SK-N-SH (cell line): ENCODE results near the gene RGSL1. TPM values are rescaled to one million over a fixed set of nuclear protein-coding genes. Genes with fewer than 3 reads are reported as not detected.

Experiments used
- CTCF ChIA-PET: fragments of 300-600, 350-600 bp; formaldehyde crosslinking; extraction: SDS; loops from one replicate; lab custom pipeline; 2021; lab: Yijun Ruan, JAX
- POLR2A ChIA-PET: fragments of 350-600 bp; sonication (Branson Sonifier 250); formaldehyde crosslinking; extraction: SDS; loops from one replicate; lab custom pipeline; 2020; ENCODE audit warnings: antibody characterized with exemption, inconsistent platforms; lab: Yijun Ruan, JAX
- DNase-seq: peaks from one replicate; pipeline ENCODE4 v3.0.0; 2012
- H2AFZ ChIP-seq: fragments of 200-600 bp; sonication (generic); 2 replicates; pipeline ENCODE4 v1.8.1; 2016; ENCODE audit warnings: antibody characterized with exemption, mild to moderate bottlenecking, low read depth
- H3F3A ChIP-seq: fragments of 200-600 bp; sonication (generic); replicated peaks from 2 replicates; pipeline ENCODE3; 2016; ENCODE audit warnings: antibody characterized with exemption, mild to moderate bottlenecking; ENCODE audit not compliant: insufficient read depth
- H3K27ac ChIP-seq, 2 experiments: fragments of 200-500 bp in 1 of 2; fragments of 200-600 bp in 1 of 2; sonication (Bioruptor generic) in 1 of 2; sonication (generic), shearing (Covaris generic) in 1 of 2; 2 replicates each; pipeline versions ENCODE4 v1.5.1 to v1.6.1; 2014 to 2016; ENCODE audit warnings: low read depth in 2 of 2, inconsistent platforms in 1 of 2, low read length in 1 of 2, mild to moderate bottlenecking in 1 of 2, mixed read lengths in 1 of 2
- H3K27me3 ChIP-seq: fragments of 200-600 bp; sonication (generic), shearing (Covaris generic); 2 replicates; pipeline ENCODE4 v1.6.1; 2016; ENCODE audit warnings: mixed run types; ENCODE audit not compliant: insufficient read depth
- H3K36me3 ChIP-seq, 2 experiments: fragments of 200-500 bp in 1 of 2; fragments of 200-600 bp in 1 of 2; sonication (Bioruptor generic) in 1 of 2; sonication (generic) in 1 of 2; replicated peaks in 1 of 2; 2 replicates each; pipeline versions ENCODE3 to v1.5.1; 2014 to 2016; ENCODE audit warnings: low read length in 1 of 2, mild to moderate bottlenecking in 1 of 2; ENCODE audit not compliant: insufficient read depth in 2 of 2, control insufficient read depth in 1 of 2
- H3K4me1 ChIP-seq, 2 experiments: fragments of 200-500 bp in 1 of 2; fragments of 200-600 bp in 1 of 2; sonication (Bioruptor generic) in 1 of 2; sonication (generic), shearing (Covaris generic) in 1 of 2; 2 replicates each; pipeline versions ENCODE4 v1.5.1 to v1.6.1; 2014 to 2016; ENCODE audit warnings: low read depth in 1 of 2, low read length in 1 of 2, mixed run types in 1 of 2; ENCODE audit not compliant: insufficient read depth in 2 of 2, control insufficient read depth in 1 of 2
- H3K4me2 ChIP-seq: fragments of 200-600 bp; sonication (generic), shearing (Covaris generic); 2 replicates; pipeline ENCODE4 v1.6.1; 2017; ENCODE audit warnings: mixed run types
- H3K4me3 ChIP-seq, 2 experiments: fragments of 200-500 bp in 1 of 2; fragments of 200-600 bp in 1 of 2; sonication (Bioruptor generic) in 1 of 2; sonication (generic), shearing (Covaris generic) in 1 of 2; 2 replicates each; pipeline versions ENCODE4 v1.5.1 to v1.8.1; 2014 to 2016; ENCODE audit warnings: low read depth in 2 of 2, inconsistent platforms in 1 of 2, low read length in 1 of 2, mild to moderate bottlenecking in 1 of 2, mixed read lengths in 1 of 2, moderate library complexity in 1 of 2
- H3K79me2 ChIP-seq: fragments of 200-600 bp; sonication (generic); 2 replicates; pipeline ENCODE4 v1.8.1; 2017; ENCODE audit warnings: mild to moderate bottlenecking; ENCODE audit not compliant: insufficient read depth
- H3K9ac ChIP-seq: fragments of 200-600 bp; sonication (generic); 2 replicates; pipeline ENCODE4 v1.6.1; 2017; ENCODE audit warnings: mixed run types
- H3K9me2 ChIP-seq: fragments of 200-600 bp; sonication (generic); 2 replicates; pipeline ENCODE4 v1.6.1; 2017; ENCODE audit warnings: mixed run types
- H3K9me3 ChIP-seq: fragments of 200-600 bp; sonication (generic); 2 replicates; pipeline ENCODE4 v1.6.1; 2017; ENCODE audit warnings: mixed run types, mild to moderate bottlenecking, moderate library complexity
- H4K20me1 ChIP-seq: fragments of 200-600 bp; sonication (generic); 2 replicates; pipeline ENCODE4 v1.6.1; 2017; ENCODE audit warnings: mild to moderate bottlenecking, mixed run types; ENCODE audit not compliant: insufficient read depth
- ELF1 ChIP-seq: IDR thresholded peaks from 2 replicates; pipeline ENCODE4 v1.4.0; 2012
- EZH2phosphoT487 ChIP-seq: fragments of 200-600 bp; sonication (generic); IDR thresholded peaks from 2 replicates; pipeline ENCODE4 v1.6.1; 2017; ENCODE audit warnings: low read depth, mixed run types, mild to moderate bottlenecking, antibody characterized with exemption, moderate library complexity, borderline replicate concordance
- FOSL2 ChIP-seq: IDR thresholded peaks from 2 replicates; pipeline ENCODE4 v1.4.0; 2012; ENCODE audit warnings: low read depth, mild to moderate bottlenecking, moderate library complexity, borderline replicate concordance
- FOXJ3 ChIP-seq: sonication (generic); formaldehyde crosslinking; IDR thresholded peaks from 2 replicates; pipeline ENCODE4 v1.5.1; 2020; ENCODE audit warnings: mild to moderate bottlenecking, missing genetic modification reagents
- GATA2 ChIP-seq: sonication (generic); formaldehyde crosslinking; IDR thresholded peaks from 2 replicates; pipeline ENCODE4 v1.5.0; 2020; ENCODE audit warnings: mild to moderate bottlenecking, missing genetic modification reagents
- JUND ChIP-seq: IDR thresholded peaks from 2 replicates; pipeline ENCODE4 v1.4.0; 2012
- MAX ChIP-seq: IDR thresholded peaks from 2 replicates; pipeline ENCODE4 v1.4.0; 2012; ENCODE audit warnings: low read depth
- MEF2A ChIP-seq: IDR thresholded peaks from 2 replicates; pipeline ENCODE4 v1.4.0; 2012; ENCODE audit warnings: low read depth, borderline replicate concordance
- PBX3 ChIP-seq: IDR thresholded peaks from 2 replicates; pipeline ENCODE4; 2012
- POLR2AphosphoS5 ChIP-seq: IDR thresholded peaks from 2 replicates; pipeline ENCODE4 v1.6.1; 2012; ENCODE audit warnings: low read depth, low read length
- RAD21 ChIP-seq: IDR thresholded peaks from 2 replicates; pipeline ENCODE4 v1.6.1; 2012; ENCODE audit warnings: mild to moderate bottlenecking, low read length
- RFX5 ChIP-seq: IDR thresholded peaks from 2 replicates; pipeline ENCODE4 v1.6.1; 2012; ENCODE audit warnings: mild to moderate bottlenecking, improper control_type of control experiment, low read length
- RXRA ChIP-seq: IDR thresholded peaks from 2 replicates; pipeline ENCODE4 v1.4.0; 2012; ENCODE audit warnings: low read depth, mild to moderate bottlenecking, borderline replicate concordance
- SMC3 ChIP-seq: IDR thresholded peaks from 2 replicates; pipeline ENCODE4 v1.6.1; 2012; ENCODE audit warnings: low read depth, low read length, improper control_type of control experiment
- TAF1 ChIP-seq: IDR thresholded peaks from 2 replicates; pipeline ENCODE4 v1.6.1; 2012; ENCODE audit warnings: low read depth, mild to moderate bottlenecking, low read length, moderate library complexity, borderline replicate concordance
- TCF12 ChIP-seq: IDR thresholded peaks from 2 replicates; pipeline ENCODE4 v1.4.0; 2012
- USF1 ChIP-seq: IDR thresholded peaks from 2 replicates; pipeline ENCODE4 v1.4.0; 2012; ENCODE audit warnings: low read depth, borderline replicate concordance
- USF2 ChIP-seq: fragments of 150-350 bp; IDR thresholded peaks from 2 replicates; pipeline ENCODE4 v1.6.1; 2017; ENCODE audit warnings: antibody characterized with exemption, low read length, low read depth, borderline replicate concordance
- ZBTB33 ChIP-seq: IDR thresholded peaks from 2 replicates; pipeline ENCODE4 v1.4.0; 2012; ENCODE audit warnings: low read depth, borderline replicate concordance
- WGBS: methylation state at CpG from one replicate; pipeline ENCODE4 v1.1.6; 2017; ENCODE audit warnings: low lambda C conversion rate; 5-methylcytosine and 5-hydroxymethylcytosine counted together
- polyA plus RNA-seq, 3 experiments: library from polyadenylated mRNA; depleted of rRNA; stranded (reverse); fragments of >200 nt; gene quantifications; 2 replicates each; pipeline ENCODE4 v1.2.3, GENCODE V29; 2012

The RGSL1 gene
- polyA plus RNA-seq, 1 of the 3 experiments (the other 2 are of a cell fraction), result not detected

GRCh38 chr1:182601913-182602312 is 152.0 kb downstream of the RGSL1 start:
- POLR2A ChIA-PET, result no interaction called here
- Histone ChIP-seq H3K9me2 (no peaks in the 10 kb centered on the region), H3K79me2 (no peaks in the 10 kb centered on the region), H3F3A (no peaks in the 10 kb centered on the region), H3K27ac (peak overlapping the region in 1 of 2 experiments; percentile 45; a peak in 2 of 4 replicates), H3K4me1 (peaks cover 0 to 37% of the 10 kb centered on the region in 2 experiments; a peak in 1 of 4 replicates), H3K36me3 (no peaks in the 10 kb centered on the region), H3K4me3 (no peak overlapping the region), H3K9ac (no peak overlapping the region), H3K27me3 (no peaks in the 10 kb centered on the region), H4K20me1 (no peaks in the 10 kb centered on the region), H2AFZ (no peak overlapping the region), H3K9me3 (no peaks in the 10 kb centered on the region), H3K4me2 (no peak overlapping the region)
- WGBS, result 74% methylated on average over 4 of the region's 4 CpGs
- TF ChIP-seq MAX, result no peak
- no peak for TF ChIP-seq FOXJ3 (CRISPR knock-in tag)
- no peak for TF ChIP-seq TCF12
- TF ChIP-seq ZBTB33, result no peak
- no peak for TF ChIP-seq USF2
- no peak for TF ChIP-seq SMC3
- TF ChIP-seq JUND, result no peak
- no peak for TF ChIP-seq RFX5
- no peak for TF ChIP-seq PBX3
- TF ChIP-seq MEF2A, result no peak
- TF ChIP-seq EZH2phosphoT487, result no peak
- TF ChIP-seq USF1, result no peak
- TF ChIP-seq FOSL2, result no peak
- no peak for TF ChIP-seq GATA2
- no peak for TF ChIP-seq RXRA
- TF ChIP-seq TAF1, result no peak
- TF ChIP-seq RAD21, result no peak
- no peak for TF ChIP-seq ELF1
- TF ChIP-seq POLR2AphosphoS5, result no peak
- DNase-seq, result no peak
- CTCF ChIA-PET, result interaction anchor here (0.6 to 17.7 kb wide), 30 partner anchors 9 to 235 kb away, joined by 3 to 829 read pairs (median 6); partner anchors contain the start of genes NPL and RNASEL
